ENCODE results near the gene MAPK8. TPM values are rescaled to one million over a fixed set of nuclear protein-coding genes. Genes with fewer than 3 reads are reported as not detected.

The MAPK8 gene
- total RNA-seq, 2 donors from 2014 or later = 39.3 to 74.4 TPM

DNA sequence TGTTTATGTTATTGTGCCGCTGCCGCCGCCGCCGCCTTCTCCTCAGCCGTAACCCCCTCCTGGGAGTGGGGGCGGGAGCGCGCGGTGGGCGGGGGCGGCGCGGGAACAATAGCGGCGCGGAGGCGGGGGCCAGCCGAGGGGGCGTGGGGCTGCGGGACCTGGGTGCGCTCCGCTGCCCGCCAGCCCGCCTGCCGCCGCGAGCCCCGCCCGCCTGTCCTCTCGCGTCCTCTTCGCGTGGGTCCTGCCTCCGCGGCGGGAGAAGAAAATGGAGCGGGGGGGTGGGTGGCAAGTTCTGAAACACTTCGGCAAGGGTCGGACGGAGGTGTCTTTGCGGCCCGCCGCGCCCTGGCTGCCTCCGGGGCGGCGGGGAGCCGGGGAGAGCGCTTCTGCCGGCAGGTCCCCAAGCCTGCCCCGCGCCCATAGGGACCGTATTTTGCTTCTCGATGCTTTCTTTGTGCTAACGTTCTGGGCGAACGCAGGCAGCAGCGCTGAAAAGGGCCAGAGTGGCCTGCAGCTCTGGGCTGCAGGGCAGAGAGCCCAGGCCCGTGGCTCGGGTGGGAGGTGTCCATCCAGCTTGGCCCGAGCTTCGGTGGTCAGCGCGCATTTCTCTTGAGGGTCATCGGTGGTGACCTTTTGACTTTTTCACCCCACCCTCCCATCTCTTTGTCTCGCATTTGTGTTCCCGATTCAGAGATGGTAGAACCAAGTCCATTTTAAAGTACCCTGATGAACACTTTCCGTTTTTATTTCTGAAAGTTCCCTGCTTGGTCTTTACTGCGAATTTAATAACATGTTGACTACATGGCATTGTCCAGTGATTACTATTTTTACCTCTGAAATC is 613 bp downstream of the MAPK8 start:
- no peaks in the 10 kb centered on the region for H3K4me1 ChIP-seq (replicated peaks)
- DNase-seq (ENCODE audit: low spot score) = peak; percentile 32
- no peaks in the 10 kb centered on the region for H3K9me3 ChIP-seq
- no peaks in the 10 kb centered on the region for H3K27me3 ChIP-seq (replicated peaks; ENCODE audit: insufficient read depth)
- peak overlapping the region; percentile 95 to 98 for H3K4me3 ChIP-seq
- peak overlapping the region; percentile 95 to 96 for H3K27ac ChIP-seq
- no peaks in the 10 kb centered on the region for H3K36me3 ChIP-seq
- 2% methylated on average over 68 of the region's 70 CpGs for WGBS
- intact Hi-C loops (cut with DNase I) = no loop called here
- TF ChIP-seq POLR2AphosphoS5 (IDR thresholded peaks at IDR 0.05) = no peak

DNA sequence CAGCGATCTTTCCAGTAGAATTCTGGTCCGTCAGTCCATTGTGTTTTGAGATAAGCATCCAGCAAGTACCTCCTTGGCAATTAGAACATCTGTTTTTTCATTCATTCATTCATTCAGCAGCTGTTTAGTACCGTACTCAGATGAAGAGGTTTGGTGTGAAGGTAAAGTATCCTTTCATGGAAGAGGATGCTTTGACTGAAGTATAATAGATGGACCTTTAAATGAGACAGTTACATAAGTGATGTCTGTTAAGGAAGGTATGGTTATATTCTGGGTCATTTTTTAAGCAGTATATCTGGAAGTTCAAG is 1.2 kb downstream of the MAPK8 start:
- DNase-seq (ENCODE audit: low spot score) = no peak
- TF ChIP-seq POLR2AphosphoS5 (IDR thresholded peaks at IDR 0.05) (no peak), POLR2A (IDR thresholded peaks at IDR 0.05) (no peak)
- TF ChIP-seq, protein P1, sequence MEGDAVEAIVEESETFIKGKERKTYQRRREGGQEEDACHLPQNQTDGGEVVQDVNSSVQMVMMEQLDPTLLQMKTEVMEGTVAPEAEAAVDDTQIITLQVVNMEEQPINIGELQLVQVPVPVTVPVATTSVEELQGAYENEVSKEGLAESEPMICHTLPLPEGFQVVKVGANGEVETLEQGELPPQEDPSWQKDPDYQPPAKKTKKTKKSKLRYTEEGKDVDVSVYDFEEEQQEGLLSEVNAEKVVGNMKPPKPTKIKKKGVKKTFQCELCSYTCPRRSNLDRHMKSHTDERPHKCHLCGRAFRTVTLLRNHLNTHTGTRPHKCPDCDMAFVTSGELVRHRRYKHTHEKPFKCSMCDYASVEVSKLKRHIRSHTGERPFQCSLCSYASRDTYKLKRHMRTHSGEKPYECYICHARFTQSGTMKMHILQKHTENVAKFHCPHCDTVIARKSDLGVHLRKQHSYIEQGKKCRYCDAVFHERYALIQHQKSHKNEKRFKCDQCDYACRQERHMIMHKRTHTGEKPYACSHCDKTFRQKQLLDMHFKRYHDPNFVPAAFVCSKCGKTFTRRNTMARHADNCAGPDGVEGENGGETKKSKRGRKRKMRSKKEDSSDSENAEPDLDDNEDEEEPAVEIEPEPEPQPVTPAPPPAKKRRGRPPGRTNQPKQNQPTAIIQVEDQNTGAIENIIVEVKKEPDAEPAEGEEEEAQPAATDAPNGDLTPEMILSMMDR (IDR thresholded peaks at IDR 0.05) = no peak
- Histone ChIP-seq H3K27ac (peak overlapping the region; percentile 95 to 96), H3K4me3 (peak overlapping the region; percentile 95 to 98), H3K4me1 (replicated peaks) (no peaks in the 10 kb centered on the region), H3K27me3 (replicated peaks; ENCODE audit: insufficient read depth) (no peaks in the 10 kb centered on the region), H3K36me3 (no peaks in the 10 kb centered on the region), H3K9me3 (no peaks in the 10 kb centered on the region)
- intact Hi-C loops (cut with DNase I) = no loop called here
- WGBS = 9% methylated on average over 3 of the region's 3 CpGs

DNA sequence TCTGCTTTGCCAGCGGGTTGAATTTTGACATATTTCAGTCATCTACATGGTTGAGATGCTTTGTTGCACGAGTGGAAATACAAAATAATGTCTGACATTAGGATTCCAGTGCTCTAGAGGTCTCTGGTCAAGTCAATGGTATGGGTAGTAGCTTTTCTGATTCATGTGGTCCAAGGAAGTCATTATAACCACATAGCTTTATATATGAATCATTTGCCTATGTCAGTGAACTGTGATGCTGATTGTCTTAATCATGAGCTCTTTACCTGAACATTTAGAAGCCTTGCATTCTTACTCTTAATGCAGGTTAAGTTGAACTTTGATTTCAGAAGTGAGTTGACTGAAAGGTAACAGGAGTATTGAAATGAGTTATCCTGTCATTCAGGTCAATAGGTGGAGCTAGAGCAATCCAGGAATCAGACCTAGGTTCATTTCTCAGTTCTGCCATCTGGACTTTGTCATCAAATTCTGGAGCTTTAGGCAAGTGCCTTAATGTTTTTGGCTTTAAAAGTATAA is 3.3 kb downstream of the MAPK8 start:
- Histone ChIP-seq H3K27me3 (replicated peaks; ENCODE audit: insufficient read depth) (no peaks in the 10 kb centered on the region), H3K4me1 (replicated peaks) (no peaks in the 10 kb centered on the region), H3K27ac (no peak overlapping the region), H3K4me3 (no peak overlapping the region), H3K36me3 (no peaks in the 10 kb centered on the region), H3K9me3 (no peaks in the 10 kb centered on the region)
- TF ChIP-seq POLR2AphosphoS5 (IDR thresholded peaks at IDR 0.05) = no peak
- TF ChIP-seq, protein P1 (IDR thresholded peaks at IDR 0.05) = no peak
- TF ChIP-seq POLR2A (IDR thresholded peaks at IDR 0.05) = no peak
- intact Hi-C loops (cut with DNase I) = no loop called here
- DNase-seq (ENCODE audit: low spot score) = no peak
- 69% methylated on average over 2 of the region's 2 CpGs for WGBS

DNA sequence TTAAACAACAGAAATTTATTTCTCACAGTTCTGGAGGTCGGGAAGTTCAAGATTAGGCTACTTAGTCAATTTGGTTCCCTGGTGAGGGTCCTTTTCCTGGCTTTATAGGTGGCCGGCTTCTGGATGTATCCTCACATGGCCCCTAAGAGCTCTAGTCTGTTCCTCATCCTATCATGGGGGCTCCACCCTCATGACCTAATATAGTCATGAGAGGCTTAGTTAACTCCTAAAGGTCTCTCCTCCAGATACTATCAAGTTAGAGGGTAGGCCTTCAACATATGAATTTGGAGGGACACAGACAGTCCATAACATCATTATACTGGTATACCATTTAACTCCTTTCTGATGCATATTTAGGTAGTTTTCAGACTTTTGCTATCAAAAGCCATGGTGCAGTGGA is 7.6 kb downstream of the MAPK8 start:
- Histone ChIP-seq H3K27ac (no peak overlapping the region), H3K27me3 (replicated peaks; ENCODE audit: insufficient read depth) (no peaks in the 10 kb centered on the region), H3K36me3 (no peaks in the 10 kb centered on the region), H3K4me1 (replicated peaks) (no peaks in the 10 kb centered on the region), H3K4me3 (no peak overlapping the region), H3K9me3 (no peaks in the 10 kb centered on the region)
- intact Hi-C loops (cut with DNase I) = no loop called here
- no peak for DNase-seq (ENCODE audit: low spot score)
- TF ChIP-seq POLR2A (IDR thresholded peaks at IDR 0.05) (no peak), POLR2AphosphoS5 (IDR thresholded peaks at IDR 0.05) (no peak)
- TF ChIP-seq, protein P1 (IDR thresholded peaks at IDR 0.05) = no peak
- WGBS = 100% methylated on average over 2 of the region's 2 CpGs

DNA sequence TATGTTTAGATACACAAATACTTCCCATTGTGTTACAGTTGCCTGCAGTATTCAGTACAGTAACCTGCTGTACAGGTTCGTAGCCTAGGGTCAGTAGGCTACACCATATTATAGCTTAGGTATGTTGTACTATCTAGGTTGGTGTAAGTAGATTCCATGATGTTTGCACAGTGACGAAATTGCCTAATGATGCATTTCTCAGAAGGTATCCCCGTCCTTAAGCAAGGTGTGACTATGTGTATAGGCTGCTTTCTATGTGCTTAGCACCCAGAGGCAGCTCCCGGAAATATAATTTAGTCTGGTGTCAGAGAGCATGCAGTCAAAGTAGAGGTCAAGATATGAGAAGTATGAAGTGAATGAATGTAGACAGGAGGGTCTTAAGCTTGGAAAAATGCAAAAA is 9.8 kb downstream of the MAPK8 start:
- Histone ChIP-seq H3K27ac (no peak overlapping the region), H3K4me1 (replicated peaks) (no peaks in the 10 kb centered on the region), H3K9me3 (no peaks in the 10 kb centered on the region), H3K27me3 (replicated peaks; ENCODE audit: insufficient read depth) (no peaks in the 10 kb centered on the region), H3K4me3 (no peak overlapping the region), H3K36me3 (no peaks in the 10 kb centered on the region)
- WGBS = 92% methylated on average over 4 of the region's 4 CpGs
- no peak for DNase-seq (ENCODE audit: low spot score)
- no peak for TF ChIP-seq POLR2A (IDR thresholded peaks at IDR 0.05)
- TF ChIP-seq, protein P1 (IDR thresholded peaks at IDR 0.05) = no peak
- TF ChIP-seq POLR2AphosphoS5 (IDR thresholded peaks at IDR 0.05) = no peak
- intact Hi-C loops (cut with DNase I) = no loop called here
